Measurements from ENCODE around the gene JAKMIP1. TPM values are rescaled to one million over a fixed set of nuclear protein-coding genes. Genes with fewer than 3 reads are reported as not detected.

JAKMIP1 gene
- polyA plus RNA-seq, 2 donors: 0.13 to 0.31 TPM

- H3K4me1 ChIP-seq (ENCODE audit: control insufficient read depth in 2 of 2, insufficient read depth in 2 of 2, low read length in 1 of 2): peaks cover 0 to 2% of the 10 kb centered on the region in 2 donors
- WGBS, 2 donors: 81 to 83% methylated on average over 5 of the region's 5 CpGs
- H3K4me3 ChIP-seq (ENCODE audit: low read depth in 1 of 2, low read length in 2 of 2): no peak overlapping the region
- H3K27me3 ChIP-seq (ENCODE audit: control insufficient read depth in 1 of 2, insufficient read depth in 2 of 2, low read length in 2 of 2): no peaks in the 10 kb centered on the region
- peaks cover 0 to 8% of the 10 kb centered on the region in 2 donors for H3K9me3 ChIP-seq (ENCODE audit: control insufficient read depth in 2 of 2, insufficient read depth in 1 of 2, low read depth in 1 of 2, low read length in 1 of 2)
- H3K36me3 ChIP-seq (ENCODE audit: control insufficient read depth in 2 of 2, insufficient read depth in 2 of 2, low read length in 1 of 2): no peaks in the 10 kb centered on the region
- no peak overlapping the region for H3K27ac ChIP-seq (ENCODE audit: low read depth in 2 of 2, low read length in 1 of 2)
These were observed 24.9 kb downstream of the JAKMIP1 start for GRCh38 chr4:6175426-6175825.

DNA sequence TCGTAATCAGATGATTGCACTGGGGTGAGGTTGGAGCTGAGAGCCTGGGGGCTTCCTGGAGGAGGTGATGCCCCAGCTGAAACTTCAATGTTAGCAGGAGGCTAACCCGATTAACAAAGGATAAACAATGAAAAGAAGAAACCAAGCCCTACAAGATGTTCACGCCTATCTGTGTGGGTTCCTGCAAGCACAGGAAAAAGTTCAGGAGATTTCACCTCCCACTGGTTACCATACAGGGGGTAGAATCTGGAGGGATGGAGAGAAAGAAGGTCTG, 27.5 kb downstream of the JAKMIP1 start:
- H3K4me1 ChIP-seq (ENCODE audit: control insufficient read depth in 2 of 2, insufficient read depth in 2 of 2, low read length in 1 of 2): peaks cover 0 to 2% of the 10 kb centered on the region in 2 donors
- H3K9me3 ChIP-seq (ENCODE audit: control insufficient read depth in 2 of 2, insufficient read depth in 1 of 2, low read depth in 1 of 2, low read length in 1 of 2): peaks cover 0 to 8% of the 10 kb centered on the region in 2 donors
- WGBS, 2 donors: 46 to 52% methylated on average over 3 of the region's 3 CpGs

DNA sequence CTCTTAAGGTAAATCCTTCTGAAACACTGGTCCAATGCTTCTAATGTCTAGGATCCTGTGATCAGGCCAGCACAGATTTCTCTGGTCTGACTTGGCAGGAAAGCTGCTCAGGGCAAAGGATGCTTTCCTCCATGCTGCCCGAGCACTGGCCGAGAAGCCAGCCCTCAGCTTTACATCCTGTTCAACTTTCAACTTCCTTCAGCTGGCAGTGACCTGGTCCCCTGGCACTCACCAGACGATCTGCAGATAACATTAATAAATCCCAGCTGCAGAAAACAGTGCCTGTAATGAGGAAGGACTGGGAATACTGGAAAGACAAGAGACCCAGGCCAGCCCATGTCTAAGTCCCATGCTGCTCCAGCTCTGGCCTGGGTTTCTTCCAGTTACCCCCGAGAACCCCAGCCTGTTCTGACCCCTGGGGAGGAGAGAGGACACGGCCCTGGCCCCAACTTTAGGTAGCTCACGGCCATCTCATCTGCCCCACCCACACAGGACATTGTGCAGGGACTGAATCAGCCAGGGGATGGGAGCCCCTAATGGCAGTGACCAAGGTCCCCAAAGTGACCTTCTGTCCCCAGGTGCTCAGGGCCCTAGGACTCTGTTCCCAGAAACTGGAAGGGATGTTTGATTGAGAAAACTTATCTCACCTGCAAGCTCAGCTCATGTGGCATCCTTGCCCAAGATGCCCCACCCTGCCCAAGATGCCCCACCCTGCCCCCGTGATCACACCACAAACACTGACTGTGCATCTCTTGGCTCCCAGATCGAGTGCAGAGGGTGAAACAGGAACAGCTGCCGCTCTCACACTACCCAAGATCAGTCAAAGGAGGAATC, 28.0 kb downstream of the JAKMIP1 start:
- H3K27ac ChIP-seq (ENCODE audit: low read depth in 2 of 2, low read length in 1 of 2): no peak overlapping the region
- no peak overlapping the region for H3K4me3 ChIP-seq (ENCODE audit: low read depth in 1 of 2, low read length in 2 of 2)
- H3K9me3 ChIP-seq (ENCODE audit: control insufficient read depth in 2 of 2, insufficient read depth in 1 of 2, low read depth in 1 of 2, low read length in 1 of 2): peaks cover 0 to 8% of the 10 kb centered on the region in 2 donors
- no peaks in the 10 kb centered on the region for H3K27me3 ChIP-seq (ENCODE audit: control insufficient read depth in 1 of 2, insufficient read depth in 2 of 2, low read length in 2 of 2)
- 52 to 54% methylated on average over 9 of the region's 9 CpGs for WGBS, 2 donors
- H3K4me1 ChIP-seq (ENCODE audit: control insufficient read depth in 2 of 2, insufficient read depth in 2 of 2, low read length in 1 of 2): peaks cover 0 to 2% of the 10 kb centered on the region in 2 donors
- no peaks in the 10 kb centered on the region for H3K36me3 ChIP-seq (ENCODE audit: control insufficient read depth in 2 of 2, insufficient read depth in 2 of 2, low read length in 1 of 2)

More for the DNA sequence above, 27.5 kb downstream of the JAKMIP1 start:
- Histone ChIP-seq H3K27ac (ENCODE audit: low read depth in 2 of 2, low read length in 1 of 2) (no peak overlapping the region), H3K27me3 (ENCODE audit: control insufficient read depth in 1 of 2, insufficient read depth in 2 of 2, low read length in 2 of 2) (no peaks in the 10 kb centered on the region), H3K36me3 (ENCODE audit: control insufficient read depth in 2 of 2, insufficient read depth in 2 of 2, low read length in 1 of 2) (no peaks in the 10 kb centered on the region), H3K4me3 (ENCODE audit: low read depth in 1 of 2, low read length in 2 of 2) (no peak overlapping the region)

DNA sequence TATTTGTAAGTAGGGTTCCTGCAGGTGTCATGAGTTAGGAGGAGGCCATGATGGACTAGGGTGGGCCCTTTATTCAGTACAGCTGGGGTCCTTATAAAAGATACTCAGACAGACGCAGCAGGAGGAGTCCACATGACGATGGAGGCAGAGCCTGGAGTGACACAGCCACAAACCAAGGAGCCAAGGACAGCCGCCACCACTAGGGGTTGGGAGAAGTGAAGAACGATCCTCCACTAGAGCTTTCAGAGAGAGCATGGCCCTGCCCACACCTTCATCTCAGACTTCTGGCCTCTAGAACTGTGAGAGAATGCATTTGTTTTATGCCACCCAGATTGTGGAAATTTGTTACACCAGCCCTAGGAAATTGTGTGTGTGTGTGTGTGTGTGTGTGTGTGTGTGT, 31.1 kb downstream of the JAKMIP1 start:
- Histone ChIP-seq H3K27ac (ENCODE audit: low read depth in 2 of 2, low read length in 1 of 2) (no peak overlapping the region), H3K36me3 (ENCODE audit: control insufficient read depth in 2 of 2, insufficient read depth in 2 of 2, low read length in 1 of 2) (no peaks in the 10 kb centered on the region), H3K9me3 (ENCODE audit: control insufficient read depth in 2 of 2, insufficient read depth in 1 of 2, low read depth in 1 of 2, low read length in 1 of 2) (peaks cover 0 to 8% of the 10 kb centered on the region in 2 donors), H3K4me3 (ENCODE audit: low read depth in 1 of 2, low read length in 2 of 2) (no peak overlapping the region), H3K27me3 (ENCODE audit: control insufficient read depth in 1 of 2, insufficient read depth in 2 of 2, low read length in 2 of 2) (no peaks in the 10 kb centered on the region), H3K4me1 (ENCODE audit: control insufficient read depth in 2 of 2, insufficient read depth in 2 of 2, low read length in 1 of 2) (peaks cover 0 to 2% of the 10 kb centered on the region in 2 donors)
- WGBS, 2 donors: 82 to 83% methylated on average over 4 of the region's 4 CpGs

DNA sequence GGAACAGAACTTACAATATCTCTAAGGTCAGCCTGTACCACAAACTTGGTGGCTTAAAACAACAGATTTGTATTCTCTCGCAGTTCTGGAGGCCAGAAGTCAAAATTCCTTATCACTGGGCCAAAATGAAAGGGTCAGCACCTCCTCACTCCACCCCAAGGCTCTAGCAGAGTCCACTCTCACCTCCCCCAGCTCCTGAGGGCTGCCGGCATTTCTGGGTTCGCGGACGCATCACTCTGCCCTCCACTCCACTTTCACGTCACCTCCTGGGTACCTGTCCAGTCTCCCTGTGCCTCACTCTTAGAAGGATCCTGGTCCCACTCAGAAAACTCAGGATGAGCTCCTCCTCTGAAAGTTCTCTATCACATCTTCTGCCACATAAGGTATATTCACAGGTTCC, 34.6 kb downstream of the JAKMIP1 start:
- Histone ChIP-seq H3K4me3 (ENCODE audit: low read depth in 1 of 2, low read length in 2 of 2) (no peak overlapping the region), H3K36me3 (ENCODE audit: control insufficient read depth in 2 of 2, insufficient read depth in 2 of 2, low read length in 1 of 2) (no peaks in the 10 kb centered on the region), H3K9me3 (ENCODE audit: control insufficient read depth in 2 of 2, insufficient read depth in 1 of 2, low read depth in 1 of 2, low read length in 1 of 2) (peaks cover 0 to 3% of the 10 kb centered on the region in 2 donors), H3K27me3 (ENCODE audit: control insufficient read depth in 1 of 2, insufficient read depth in 2 of 2, low read length in 2 of 2) (no peaks in the 10 kb centered on the region), H3K4me1 (ENCODE audit: control insufficient read depth in 2 of 2, insufficient read depth in 2 of 2, low read length in 1 of 2) (no peaks in the 10 kb centered on the region), H3K27ac (ENCODE audit: low read depth in 2 of 2, low read length in 1 of 2) (no peak overlapping the region)
- 89 to 93% methylated on average over 6 of the region's 6 CpGs for WGBS, 2 donors

GRCh38 chr4:6162885-6163284, 37.5 kb downstream of the JAKMIP1 start:
- H3K4me3 ChIP-seq (ENCODE audit: low read depth in 1 of 2, low read length in 2 of 2): no peak overlapping the region
- H3K9me3 ChIP-seq (ENCODE audit: control insufficient read depth in 2 of 2, insufficient read depth in 1 of 2, low read depth in 1 of 2, low read length in 1 of 2): peaks cover 0 to 3% of the 10 kb centered on the region in 2 donors
- H3K36me3 ChIP-seq (ENCODE audit: control insufficient read depth in 2 of 2, insufficient read depth in 2 of 2, low read length in 1 of 2): no peaks in the 10 kb centered on the region
- H3K27ac ChIP-seq (ENCODE audit: low read depth in 2 of 2, low read length in 1 of 2): no peak overlapping the region
- H3K4me1 ChIP-seq (ENCODE audit: control insufficient read depth in 2 of 2, insufficient read depth in 2 of 2, low read length in 1 of 2): peaks cover 0 to 4% of the 10 kb centered on the region in 2 donors
- 91 to 93% methylated on average over 6 of the region's 6 CpGs for WGBS, 2 donors
- no peaks in the 10 kb centered on the region for H3K27me3 ChIP-seq (ENCODE audit: control insufficient read depth in 1 of 2, insufficient read depth in 2 of 2, low read length in 2 of 2)

DNA sequence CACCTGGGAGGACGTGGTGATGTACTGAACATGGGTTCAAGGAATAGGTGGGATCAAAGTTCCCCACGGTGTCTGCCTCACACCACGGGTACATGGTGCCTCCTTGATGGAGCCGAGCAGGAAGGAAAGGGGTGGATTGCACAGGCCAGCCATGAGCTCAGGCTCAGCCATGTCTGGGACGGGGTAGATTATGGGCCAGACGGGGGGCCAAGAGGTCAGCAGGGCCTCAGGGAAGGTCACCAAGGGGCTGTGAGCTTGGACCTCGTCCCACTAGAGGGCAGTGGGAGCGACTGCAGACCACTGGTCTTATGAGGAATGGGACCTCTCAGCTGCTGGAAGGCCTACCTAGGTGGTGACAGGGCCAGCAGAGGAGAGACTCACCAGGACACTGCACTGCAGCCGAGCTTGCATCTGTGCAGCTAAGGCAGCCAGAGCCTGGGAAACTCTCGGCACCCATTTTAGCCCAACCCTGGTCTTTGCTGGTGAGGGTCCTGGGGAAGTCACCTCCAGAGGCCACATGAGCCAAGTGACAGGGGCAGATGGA, 38.4 kb downstream of the JAKMIP1 start:
- 78 to 84% methylated on average over 10 of the region's 10 CpGs for WGBS, 2 donors
- peaks cover 0 to 3% of the 10 kb centered on the region in 2 donors for H3K9me3 ChIP-seq (ENCODE audit: control insufficient read depth in 2 of 2, insufficient read depth in 1 of 2, low read depth in 1 of 2, low read length in 1 of 2)
- peaks cover 0 to 4% of the 10 kb centered on the region in 2 donors for H3K4me1 ChIP-seq (ENCODE audit: control insufficient read depth in 2 of 2, insufficient read depth in 2 of 2, low read length in 1 of 2)
- no peak overlapping the region for H3K27ac ChIP-seq (ENCODE audit: low read depth in 2 of 2, low read length in 1 of 2)
- no peaks in the 10 kb centered on the region for H3K36me3 ChIP-seq (ENCODE audit: control insufficient read depth in 2 of 2, insufficient read depth in 2 of 2, low read length in 1 of 2)
- no peak overlapping the region for H3K4me3 ChIP-seq (ENCODE audit: low read depth in 1 of 2, low read length in 2 of 2)
- no peaks in the 10 kb centered on the region for H3K27me3 ChIP-seq (ENCODE audit: control insufficient read depth in 1 of 2, insufficient read depth in 2 of 2, low read length in 2 of 2)

DNA sequence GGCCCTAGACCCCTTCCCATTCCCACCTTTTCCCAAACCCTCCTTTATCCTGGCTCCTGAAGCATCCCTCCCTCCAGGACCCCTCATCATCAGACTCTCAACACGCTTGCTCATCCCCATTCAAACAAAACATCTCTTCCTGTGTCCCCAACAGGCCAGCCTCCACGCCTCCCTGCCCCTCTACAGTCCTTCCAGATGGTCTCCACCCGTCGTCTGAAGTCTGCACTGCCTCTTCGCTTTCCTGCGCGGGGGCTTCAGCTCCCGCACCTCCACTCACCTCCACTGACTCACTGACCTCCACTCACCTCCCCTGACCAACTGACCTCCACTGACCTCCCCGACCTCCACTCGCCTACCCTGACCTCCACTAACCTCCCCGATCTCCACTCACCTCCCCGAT, 39.8 kb downstream of the JAKMIP1 start:
- Histone ChIP-seq H3K9me3 (ENCODE audit: control insufficient read depth in 2 of 2, insufficient read depth in 1 of 2, low read depth in 1 of 2, low read length in 1 of 2) (peaks cover 0 to 3% of the 10 kb centered on the region in 2 donors), H3K4me3 (ENCODE audit: low read depth in 1 of 2, low read length in 2 of 2) (no peak overlapping the region), H3K27me3 (ENCODE audit: control insufficient read depth in 1 of 2, insufficient read depth in 2 of 2, low read length in 2 of 2) (no peaks in the 10 kb centered on the region), H3K36me3 (ENCODE audit: control insufficient read depth in 2 of 2, insufficient read depth in 2 of 2, low read length in 1 of 2) (no peaks in the 10 kb centered on the region), H3K27ac (ENCODE audit: low read depth in 2 of 2, low read length in 1 of 2) (no peak overlapping the region), H3K4me1 (ENCODE audit: control insufficient read depth in 2 of 2, insufficient read depth in 2 of 2, low read length in 1 of 2) (peaks cover 0 to 4% of the 10 kb centered on the region in 2 donors)
- WGBS, 2 donors: 88 to 90% methylated on average over 12 of the region's 12 CpGs

DNA sequence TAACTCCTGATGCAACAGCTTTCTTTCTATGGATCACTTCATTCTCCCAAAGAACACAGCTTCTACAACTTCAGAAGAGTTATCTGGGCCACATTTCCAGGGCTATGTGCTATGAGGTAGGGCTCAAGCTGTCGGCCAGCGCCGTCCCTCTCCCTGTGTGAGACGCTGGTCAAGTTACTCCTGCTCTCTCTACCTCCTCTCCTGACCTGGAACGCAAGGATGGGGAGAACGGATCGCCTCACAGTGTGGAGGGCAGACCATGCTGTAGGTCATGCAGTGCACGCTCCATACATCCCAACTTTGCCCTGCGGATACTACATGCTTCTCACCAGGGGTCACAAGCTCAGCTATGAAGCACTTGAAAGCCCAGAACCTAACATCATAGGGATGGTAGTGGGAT, 42.4 kb downstream of the JAKMIP1 start:
- Histone ChIP-seq H3K4me3 (ENCODE audit: low read depth in 1 of 2, low read length in 2 of 2) (no peak overlapping the region), H3K27ac (ENCODE audit: low read depth in 2 of 2, low read length in 1 of 2) (no peak overlapping the region), H3K27me3 (ENCODE audit: control insufficient read depth in 1 of 2, insufficient read depth in 2 of 2, low read length in 2 of 2) (no peaks in the 10 kb centered on the region), H3K9me3 (ENCODE audit: control insufficient read depth in 2 of 2, insufficient read depth in 1 of 2, low read depth in 1 of 2, low read length in 1 of 2) (peaks cover 0 to 3% of the 10 kb centered on the region in 2 donors), H3K4me1 (ENCODE audit: control insufficient read depth in 2 of 2, insufficient read depth in 2 of 2, low read length in 1 of 2) (peaks cover 0 to 4% of the 10 kb centered on the region in 2 donors), H3K36me3 (ENCODE audit: control insufficient read depth in 2 of 2, insufficient read depth in 2 of 2, low read length in 1 of 2) (no peaks in the 10 kb centered on the region)
- 90 to 92% methylated on average over 9 of the region's 9 CpGs for WGBS, 2 donors
